Forelimb muscle (tissue), 1 donor: Measurements from ENCODE around the gene OR56A1. TPM values are rescaled to one million over a fixed set of nuclear protein-coding genes. Genes with fewer than 3 reads are reported as not detected.

Experiments
- DNase-seq: peaks from one replicate; pipeline ENCODE4 v3.0.0-alpha.2; 2013; ENCODE audit warnings: low read depth
- polyA plus RNA-seq: library from polyadenylated mRNA; unstranded; fragments of 120-200 nt; gene quantifications from one replicate; pipeline ENCODE4 v1.2.1, GENCODE V29; 2013; ENCODE audit not compliant: insufficient read length

The OR56A1 gene
- polyA plus RNA-seq, 1 donor, result not detected

DNA sequence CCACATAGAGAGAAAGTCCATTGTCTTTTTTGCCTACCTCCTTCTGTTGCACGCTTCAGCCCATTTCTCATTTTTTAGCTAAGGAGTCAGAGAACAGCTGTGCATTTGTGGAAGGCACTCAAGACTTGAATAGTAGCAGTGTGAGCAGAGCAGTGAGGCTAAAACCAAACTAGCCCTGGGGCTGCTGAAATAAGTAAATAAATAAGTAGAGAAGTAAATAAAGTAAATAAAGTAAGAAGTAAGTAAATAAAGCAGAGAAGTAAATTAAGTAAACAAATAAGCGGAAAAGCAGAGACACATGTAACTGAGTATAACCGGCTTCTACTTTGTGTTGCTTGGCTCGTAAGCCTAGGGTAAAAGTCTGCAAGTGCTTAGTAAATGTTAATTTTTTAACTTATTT lies 41.4 kb downstream of the OR56A1 start:
- DNase-seq, result no peak

DNA sequence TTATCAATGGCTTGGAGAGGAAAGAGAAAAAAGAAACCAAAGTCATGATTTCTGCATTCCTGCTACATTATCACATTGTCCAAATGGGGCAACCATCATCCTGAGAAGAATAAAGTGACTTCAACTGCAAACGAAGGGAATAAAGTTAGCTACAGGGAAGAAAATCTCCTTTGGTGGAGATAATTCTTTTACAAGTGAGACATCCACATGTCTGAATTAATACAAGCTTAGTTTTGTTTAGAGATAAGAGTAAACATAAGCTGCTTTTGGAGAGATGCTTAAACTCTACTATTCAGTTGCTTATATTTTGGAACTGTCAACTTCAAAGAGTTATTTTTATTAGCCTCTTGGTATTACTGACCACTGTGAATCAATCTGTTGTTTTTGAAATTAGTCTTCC lies 43.7 kb downstream of the OR56A1 start, which contains the start of gene OR52L1:
Gene OR52L1 (minus strand): TSS at position 101 of the 400 bp plus-strand sequence. CDS start 55 bp downstream, at position 46.
- no peak for DNase-seq

DNA sequence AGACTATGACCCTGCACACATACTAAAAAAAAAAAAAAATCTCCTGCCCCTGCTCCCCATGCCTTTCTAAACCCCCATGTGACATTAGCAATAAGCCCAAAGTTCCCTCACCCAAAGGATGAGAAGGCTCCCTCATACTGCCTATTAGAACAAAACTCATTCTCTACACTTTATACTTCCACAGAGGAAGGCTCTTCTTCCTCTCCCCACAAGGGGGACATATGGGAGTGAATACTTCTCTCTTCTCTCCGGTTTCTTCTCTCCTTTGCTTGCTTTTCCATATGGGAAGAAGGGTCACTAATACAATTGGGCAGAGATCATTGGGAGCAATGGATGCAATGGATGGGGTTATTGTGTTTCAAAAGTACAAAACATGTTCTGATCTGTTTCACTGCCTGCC lies 47.1 kb downstream of the OR56A1 start:
- DNase-seq, result no peak

DNA sequence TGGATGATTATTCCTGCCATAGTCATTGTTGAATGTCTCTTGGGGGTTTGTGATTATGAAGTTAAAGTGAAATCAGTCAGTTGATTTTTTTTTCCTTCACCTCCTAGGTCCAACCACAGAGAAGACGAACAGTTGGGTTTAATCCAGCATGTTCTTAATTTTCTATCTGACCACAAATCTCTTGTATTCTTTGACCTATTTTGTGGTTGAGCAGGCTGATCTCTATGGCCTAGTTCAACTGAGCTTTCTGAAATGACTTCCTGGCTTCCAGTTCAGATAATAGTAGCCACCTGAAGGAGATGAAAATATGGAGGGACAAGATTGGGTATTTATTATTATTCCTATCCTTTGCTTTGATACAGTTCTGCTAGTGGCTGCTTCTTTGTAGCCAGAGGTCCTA lies 57.0 kb downstream of the OR56A1 start:
- no peak for DNase-seq

Other genes starting within 250 kb of the OR56A1 start
- not detected for gene OR52N5, start 247.4 kb downstream of the OR56A1 start, polyA plus RNA-seq
- gene OR52N1, start 239.5 kb downstream of the OR56A1 start, polyA plus RNA-seq, result not detected
- not detected for gene OR52N2, start 221.8 kb downstream of the OR56A1 start, polyA plus RNA-seq
- gene OR52E6, start 188.9 kb downstream of the OR56A1 start, polyA plus RNA-seq, result not detected
- not detected for gene OR52E8, start 173.1 kb downstream of the OR56A1 start, polyA plus RNA-seq
- gene OR52E4, start 150.1 kb downstream of the OR56A1 start, polyA plus RNA-seq, result not detected
- gene OR52E5, start 137.6 kb downstream of the OR56A1 start, polyA plus RNA-seq, result not detected
- gene OR56A3, start 88.5 kb downstream of the OR56A1 start, polyA plus RNA-seq, result not detected
- not detected for gene OR56A5, start 62.3 kb downstream of the OR56A1 start, polyA plus RNA-seq
- gene OR52L1, start 43.8 kb downstream of the OR56A1 start, polyA plus RNA-seq, result not detected
- not detected for gene OR56A4, start 23.8 kb downstream of the OR56A1 start, polyA plus RNA-seq
- not detected for gene OR56B4, start 76.9 kb upstream of the OR56A1 start, polyA plus RNA-seq
- gene OR52B2, start 139.6 kb upstream of the OR56A1 start, polyA plus RNA-seq, result not detected
- not detected for gene OR52W1, start 168.5 kb upstream of the OR56A1 start, polyA plus RNA-seq
- 0.24 TPM for gene C11orf42, start 174.8 kb upstream of the OR56A1 start, polyA plus RNA-seq
- 24.1 TPM for gene FHIP1B, start 203.9 kb upstream of the OR56A1 start, polyA plus RNA-seq
- gene CNGA4, start 208.3 kb upstream of the OR56A1 start, polyA plus RNA-seq, result 0.15 TPM
- not detected for gene CCKBR, start 229.1 kb upstream of the OR56A1 start, polyA plus RNA-seq